Kidney (tissue), 14 donors: ENCODE measurements around the gene GAP43. TPM values are rescaled to one million over a fixed set of nuclear protein-coding genes. Genes with fewer than 3 reads are reported as not detected.

Experiments
- DNase-seq, 5 donors: peaks; one replicate each; pipeline ENCODE4 v3.0.0-alpha.2; 2013 to 2020
- FAIRE-seq: peaks from 2 replicates; lab custom pipeline; 2012; peaks lifted over from hg19 to GRCh38; lab: Jason Lieb, UNC
- H3K27ac ChIP-seq, 2 donors: one replicate each; pipeline ENCODE4 v1.7.0; 2013; ENCODE audit warnings: low read depth in 2 of 2, low read length in 2 of 2, inconsistent platforms in 1 of 2
- H3K27me3 ChIP-seq: one replicate; pipeline ENCODE4 v1.7.1; 2013; ENCODE audit warnings: low read length, inconsistent platforms; ENCODE audit not compliant: control insufficient read depth, insufficient read depth
- H3K36me3 ChIP-seq, 3 donors: one replicate each; pipeline versions ENCODE4 v1.7.0 to v1.7.1; 2013; ENCODE audit warnings: low read length in 3 of 3, control low read depth in 1 of 3, inconsistent platforms in 1 of 3; ENCODE audit not compliant: insufficient read depth in 3 of 3, control insufficient read depth in 2 of 3
- H3K4me1 ChIP-seq, 3 donors: one replicate each; pipeline versions ENCODE4 v1.7.0 to v1.7.1; 2013; ENCODE audit warnings: low read length in 3 of 3, inconsistent platforms in 1 of 3, low read depth in 1 of 3; ENCODE audit not compliant: control insufficient read depth in 2 of 3, insufficient read depth in 2 of 3
- H3K4me3 ChIP-seq, 3 donors: one replicate each; pipeline versions ENCODE4 v1.7.0 to v1.8.1; 2013; ENCODE audit warnings: low read length in 3 of 3, control low read depth in 1 of 3, inconsistent platforms in 1 of 3
- H3K9ac ChIP-seq, 3 donors: one replicate each; pipeline versions ENCODE4 v1.7.0 to v1.7.1; 2013; ENCODE audit warnings: low read length in 3 of 3, control low read depth in 1 of 3, inconsistent platforms in 1 of 3
- H3K9me3 ChIP-seq, 3 donors: one replicate each; pipeline versions ENCODE4 v1.7.0 to v1.7.1; 2013; ENCODE audit warnings: low read length in 3 of 3, control low read depth in 1 of 3, inconsistent platforms in 1 of 3; ENCODE audit not compliant: control insufficient read depth in 2 of 3, insufficient read depth in 1 of 3
- intact Hi-C: fragments of 100-400 bp; cut with DNase I; formaldehyde crosslinking; loops from one replicate; pipeline ENCODE4 v1.11.1; 2022
- polyA plus RNA-seq: library from polyadenylated mRNA; stranded (reverse); fragments of 350-450 nt; fragmentation: Illumina TruSeq; extraction: RNeasy Lipid Tissue Mini Kit (QIAGEN cat#74804); gene quantifications from one replicate; pipeline ENCODE4 v1.2.3, GENCODE V29; 2014; ENCODE audit warnings: low read depth, low replicate concordance; ENCODE audit not compliant: insufficient read depth
- total RNA-seq: library from RNA; stranded (reverse); fragmentation: NEBNext Ultra II Directional; extraction: Animal tissue kit (Norgen Biotek cat#: 25700); gene quantifications from one replicate; pipeline ENCODE4 v1.2.1, GENCODE V29; 2021
- TF ChIP-seq, protein P1 (sequence below): IDR thresholded peaks from 3 replicates; pipeline ENCODE4 v1.5.1; 2012; ENCODE audit warnings: mild to moderate bottlenecking, moderate library complexity, borderline replicate concordance; ENCODE audit not compliant: insufficient read depth; ENCODE audit errors: extremely low read depth
- donor health status: control.
- donor health status: control.
- donor health status: control.
- donor health status: control.
- donor health status: control.
- donor health status: DM: yes; HTN: yes; CAD: no.
- donor health status: Normal renal cell carcinoma (clear cell type).

Gene GAP43
- total and polyA plus RNA-seq, 2 donors from 2014 or later = 0.19 TPM; not detected in 1

- FAIRE-seq = no peak
- Histone ChIP-seq H3K9me3 (no peaks in the 10 kb centered on the region), H3K27me3 (no peaks in the 10 kb centered on the region), H3K4me3 (no peak overlapping the region), H3K27ac (no peak overlapping the region), H3K36me3 (no peaks in the 10 kb centered on the region), H3K9ac (no peak overlapping the region), H3K4me1 (peaks cover 0 to 4% (median 0%) of the 10 kb centered on the region in 3 donors)
- DNase-seq = no peak
- TF ChIP-seq, protein P1, sequence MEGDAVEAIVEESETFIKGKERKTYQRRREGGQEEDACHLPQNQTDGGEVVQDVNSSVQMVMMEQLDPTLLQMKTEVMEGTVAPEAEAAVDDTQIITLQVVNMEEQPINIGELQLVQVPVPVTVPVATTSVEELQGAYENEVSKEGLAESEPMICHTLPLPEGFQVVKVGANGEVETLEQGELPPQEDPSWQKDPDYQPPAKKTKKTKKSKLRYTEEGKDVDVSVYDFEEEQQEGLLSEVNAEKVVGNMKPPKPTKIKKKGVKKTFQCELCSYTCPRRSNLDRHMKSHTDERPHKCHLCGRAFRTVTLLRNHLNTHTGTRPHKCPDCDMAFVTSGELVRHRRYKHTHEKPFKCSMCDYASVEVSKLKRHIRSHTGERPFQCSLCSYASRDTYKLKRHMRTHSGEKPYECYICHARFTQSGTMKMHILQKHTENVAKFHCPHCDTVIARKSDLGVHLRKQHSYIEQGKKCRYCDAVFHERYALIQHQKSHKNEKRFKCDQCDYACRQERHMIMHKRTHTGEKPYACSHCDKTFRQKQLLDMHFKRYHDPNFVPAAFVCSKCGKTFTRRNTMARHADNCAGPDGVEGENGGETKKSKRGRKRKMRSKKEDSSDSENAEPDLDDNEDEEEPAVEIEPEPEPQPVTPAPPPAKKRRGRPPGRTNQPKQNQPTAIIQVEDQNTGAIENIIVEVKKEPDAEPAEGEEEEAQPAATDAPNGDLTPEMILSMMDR = no peak
- intact Hi-C loops = no loop called here
These were observed 39.0 kb downstream of the GAP43 start for GRCh38 chr3:115662356-115662755.

DNA sequence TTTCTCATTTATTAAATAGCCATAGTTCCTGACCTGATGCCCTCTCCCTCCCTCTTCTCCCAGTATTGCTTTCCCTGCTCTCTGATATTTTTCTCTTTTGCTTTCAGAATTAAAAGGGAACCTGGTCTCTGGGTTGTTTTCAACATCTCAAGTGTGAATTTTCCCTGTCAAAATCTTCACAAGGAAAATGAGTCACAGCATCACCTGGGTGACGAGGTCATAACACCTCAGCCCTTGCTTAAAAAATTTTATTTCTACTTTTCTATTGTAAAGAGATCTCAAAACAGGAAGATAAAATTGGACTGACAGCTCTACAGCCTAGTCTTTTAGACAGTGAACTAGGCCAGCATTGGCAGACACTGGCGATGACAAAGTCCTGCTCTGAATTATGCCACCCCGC, 40.1 kb downstream of the GAP43 start:
- TF ChIP-seq, protein P1 = no peak
- H3K9ac ChIP-seq = no peak overlapping the region
- no peak overlapping the region for H3K4me3 ChIP-seq
- no peaks in the 10 kb centered on the region for H3K4me1 ChIP-seq
- no peaks in the 10 kb centered on the region for H3K27me3 ChIP-seq
- no peaks in the 10 kb centered on the region for H3K36me3 ChIP-seq
- FAIRE-seq = no peak
- no peaks in the 10 kb centered on the region for H3K9me3 ChIP-seq
- intact Hi-C loops = no loop called here
- no peak overlapping the region for H3K27ac ChIP-seq
- DNase-seq = no peak

- FAIRE-seq = no peak
These were observed 42.8 kb downstream of the GAP43 start for GRCh38 chr3:115666081-115666480.

More at GRCh38 chr3:115666081-115666480, 42.8 kb downstream of the GAP43 start:
- no peak for DNase-seq
- H3K4me3 ChIP-seq = no peak overlapping the region
- H3K9ac ChIP-seq = no peak overlapping the region
- H3K27me3 ChIP-seq = no peaks in the 10 kb centered on the region
- TF ChIP-seq, protein P1 = no peak
- H3K36me3 ChIP-seq = no peaks in the 10 kb centered on the region
- H3K9me3 ChIP-seq = no peaks in the 10 kb centered on the region
- no peak overlapping the region for H3K27ac ChIP-seq
- intact Hi-C loops = no loop called here
- no peaks in the 10 kb centered on the region for H3K4me1 ChIP-seq
